H9 (cell line): ENCODE results near the gene KIAA1671. TPM values are rescaled to one million over a fixed set of nuclear protein-coding genes. Genes with fewer than 3 reads are reported as not detected.

Source experiments
- DNase-seq: peaks from one replicate; pipeline ENCODE4 v3.0.0-alpha.2; 2017
- H2AFZ ChIP-seq: one replicate; pipeline ENCODE4 v1.6.1; 2013; ENCODE audit warnings: mild to moderate bottlenecking, low read length, control low read depth, moderate library complexity
- H2AK5ac ChIP-seq: 2 replicates; pipeline ENCODE4 v1.6.1; 2013; ENCODE audit warnings: low read length, control low read depth, mixed read lengths; ENCODE audit not compliant: insufficient read length
- H2BK120ac ChIP-seq: one replicate; pipeline ENCODE4 v1.6.1; 2013; ENCODE audit warnings: low read depth, mild to moderate bottlenecking, low read length, control low read depth, inconsistent platforms; ENCODE audit not compliant: poor library complexity, severe bottlenecking
- H2BK12ac ChIP-seq: 2 replicates; pipeline ENCODE4 v1.6.1; 2013; ENCODE audit warnings: low read length, control low read depth, mixed read lengths, low read depth; ENCODE audit not compliant: insufficient read length
- H2BK15ac ChIP-seq: 2 replicates; pipeline ENCODE4 v1.6.1; 2013; ENCODE audit warnings: low read depth, low read length, control low read depth
- H2BK20ac ChIP-seq: one replicate; pipeline ENCODE4 v1.6.1; 2013; ENCODE audit warnings: low read depth, mild to moderate bottlenecking, low read length, control low read depth, inconsistent platforms; ENCODE audit not compliant: poor library complexity, severe bottlenecking
- H2BK5ac ChIP-seq: 2 replicates; pipeline ENCODE4 v1.6.1; 2013; ENCODE audit warnings: low read length, control low read depth, mixed read lengths; ENCODE audit not compliant: insufficient read length
- H3K14ac ChIP-seq: 2 replicates; pipeline ENCODE4 v1.6.1; 2013; ENCODE audit warnings: low read length, control low read depth; ENCODE audit not compliant: insufficient read depth
- H3K18ac ChIP-seq: 2 replicates; pipeline ENCODE4 v1.6.1; 2013; ENCODE audit warnings: low read depth, mild to moderate bottlenecking, mixed read lengths, low read length, control low read depth; ENCODE audit not compliant: insufficient read length
- H3K23ac ChIP-seq: 2 replicates; pipeline ENCODE4 v1.6.1; 2013; ENCODE audit warnings: low read length, control low read depth, mixed read lengths, low read depth; ENCODE audit not compliant: insufficient read length
- H3K23me2 ChIP-seq: 2 replicates; pipeline ENCODE4 v1.6.1; 2013; ENCODE audit warnings: low read depth, mild to moderate bottlenecking, mixed read lengths, low read length, control low read depth; ENCODE audit not compliant: insufficient read length, poor library complexity, severe bottlenecking
- H3K27ac ChIP-seq: 2 replicates; pipeline ENCODE4 v1.5.1; 2013; ENCODE audit warnings: low read length, control low read depth, mixed read lengths, low read depth; ENCODE audit not compliant: insufficient read length
- H3K27me3 ChIP-seq: 2 replicates; pipeline ENCODE4 v1.6.1; 2013; ENCODE audit warnings: low read length, control low read depth, inconsistent platforms; ENCODE audit not compliant: insufficient read depth
- H3K4ac ChIP-seq: 2 replicates; pipeline ENCODE4 v1.6.1; 2013; ENCODE audit warnings: low read depth, mild to moderate bottlenecking, control low read depth, inconsistent platforms, low read length, moderate library complexity
- H3K4me1 ChIP-seq: 2 replicates; pipeline ENCODE4 v1.6.1; 2013; ENCODE audit warnings: low read length, control low read depth, inconsistent platforms; ENCODE audit not compliant: insufficient read depth
- H3K4me2 ChIP-seq: 2 replicates; pipeline ENCODE4 v1.6.1; 2013; ENCODE audit warnings: low read length, control low read depth, mixed read lengths; ENCODE audit not compliant: insufficient read length, insufficient read depth
- H3K56ac ChIP-seq: 2 replicates; pipeline ENCODE4 v1.6.1; 2013; ENCODE audit warnings: low read depth, mild to moderate bottlenecking, mixed read lengths, low read length, control low read depth; ENCODE audit not compliant: insufficient read length
- H3K79me1 ChIP-seq: 2 replicates; pipeline ENCODE4 v1.6.1; 2013; ENCODE audit warnings: low read depth, mild to moderate bottlenecking, moderate library complexity, low read length, control low read depth, inconsistent platforms; ENCODE audit not compliant: insufficient read depth, poor library complexity, severe bottlenecking
- H3K79me2 ChIP-seq: 2 replicates; pipeline ENCODE4 v1.6.1; 2013; ENCODE audit warnings: low read length, control low read depth, inconsistent platforms; ENCODE audit not compliant: insufficient read depth
- H3K9ac ChIP-seq: 2 replicates; pipeline ENCODE4 v1.6.1; 2013; ENCODE audit warnings: low read length, control low read depth, mixed read lengths; ENCODE audit not compliant: insufficient read length; ENCODE audit errors: extremely low read depth
- H3K9me3 ChIP-seq: one replicate; pipeline ENCODE4 v1.6.1; 2013; ENCODE audit warnings: low read depth, low read length, inconsistent platforms; ENCODE audit not compliant: control insufficient read depth
- H3T11ph ChIP-seq: one replicate; pipeline ENCODE4 v1.6.1; 2013; ENCODE audit warnings: mild to moderate bottlenecking, low read length, control low read depth, inconsistent platforms
- H4K20me1 ChIP-seq: one replicate; pipeline ENCODE4 v1.6.1; 2013; ENCODE audit not compliant: control insufficient read depth, insufficient read length, insufficient read depth
- H4K5ac ChIP-seq: 2 replicates; pipeline ENCODE4 v1.6.1; 2013; ENCODE audit warnings: low read depth, mild to moderate bottlenecking, mixed read lengths, low read length, control low read depth; ENCODE audit not compliant: insufficient read length
- H4K8ac ChIP-seq: replicated peaks from 2 replicates; pipeline ENCODE4 v1.6.1; 2013; ENCODE audit warnings: low read length, control low read depth, mixed read lengths, low read depth; ENCODE audit not compliant: insufficient read length
- H4K91ac ChIP-seq: 2 replicates; pipeline ENCODE4 v1.6.1; 2013; ENCODE audit warnings: low read depth, mild to moderate bottlenecking, moderate library complexity, mixed read lengths, low read length, control low read depth; ENCODE audit not compliant: insufficient read length
- H3K27ac Mint-ChIP-seq, 3 experiments: 2 replicates in 2 of 3; 3 replicates in 1 of 3; pipeline ENCODE4 v1.8.0; 2020 to 2021; ENCODE audit warnings: mixed read lengths in 3 of 3, mild to moderate bottlenecking in 1 of 3, moderate library complexity in 1 of 3
- H3K27me3 Mint-ChIP-seq: 2 replicates; pipeline ENCODE4 v1.8.0; 2021; ENCODE audit warnings: low read depth, mild to moderate bottlenecking, moderate library complexity, mixed read lengths
- H3K36me3 Mint-ChIP-seq, 3 experiments: 2 replicates in 2 of 3; 3 replicates in 1 of 3; pipeline ENCODE4 v1.8.0; 2020 to 2021; ENCODE audit warnings: low read depth in 3 of 3, mixed read lengths in 3 of 3; ENCODE audit not compliant: insufficient read depth in 1 of 3
- H3K4me1 Mint-ChIP-seq, 2 experiments: 2 replicates each; pipeline ENCODE4 v1.8.0; 2020; ENCODE audit warnings: mixed read lengths in 2 of 2
- H3K4me3 Mint-ChIP-seq, 2 experiments: 2 replicates in 1 of 2; 3 replicates in 1 of 2; pipeline ENCODE4 v1.8.0; 2020 to 2021; ENCODE audit warnings: mild to moderate bottlenecking in 2 of 2, mixed read lengths in 2 of 2, moderate library complexity in 1 of 2
- H3K9me3 Mint-ChIP-seq, 2 experiments: 2 replicates in 1 of 2; 3 replicates in 1 of 2; pipeline ENCODE4 v1.8.0; 2020; ENCODE audit warnings: mild to moderate bottlenecking in 2 of 2, mixed read lengths in 2 of 2, moderate library complexity in 1 of 2
- CTCF ChIP-seq: fragments of 200-600 bp; sonication (generic); conservative IDR thresholded peaks from 3 replicates; pipeline ENCODE4 v1.8.0; 2021; ENCODE audit warnings: antibody characterized with exemption, mild to moderate bottlenecking
- WGBS: extraction: QIAGEN DNeasy Blood & Tissue Kit; methylation state at CpG from one replicate; pipeline ENCODE4 v1.1.7; 2013; ENCODE audit warnings: missing lambda C conversion rate, low lambda C conversion rate, mixed read lengths; ENCODE audit not compliant: insufficient read length; ENCODE audit errors: extremely low coverage; 5-methylcytosine and 5-hydroxymethylcytosine counted together
- total RNA-seq: library from RNA; stranded (reverse); gene quantifications from 2 replicates; pipeline ENCODE4 v1.2.1, GENCODE V29; 2021

Gene KIAA1671
- total RNA-seq, 1 experiment from 2014 or later: 22.6 TPM

GRCh38 chr22:25076336-25076735, 123.8 kb downstream of the KIAA1671 start:
- Histone ChIP-seq H3K23me2 (no peaks in the 10 kb centered on the region), H4K20me1 (no peaks in the 10 kb centered on the region), H3T11ph (no peak overlapping the region), H2BK12ac (no peak overlapping the region), H3K4ac (no peak overlapping the region), H2AFZ (no peak overlapping the region), H3K4me1 (no peaks in the 10 kb centered on the region), H4K91ac (no peak overlapping the region), H2BK15ac (no peak overlapping the region), H2BK120ac (no peak overlapping the region), H3K23ac (no peak overlapping the region), H3K9ac (no peak overlapping the region), H3K56ac (no peak overlapping the region), H3K4me2 (no peak overlapping the region), H2BK20ac (no peak overlapping the region), H2AK5ac (no peak overlapping the region), H3K14ac (no peak overlapping the region), H3K79me1 (no peaks in the 10 kb centered on the region), H3K18ac (no peak overlapping the region), H2BK5ac (no peak overlapping the region), H3K27me3 (no peaks in the 10 kb centered on the region), H4K5ac (no peak overlapping the region), H4K8ac (no peak overlapping the region), H3K27ac (no peak overlapping the region), H3K9me3 (no peaks in the 10 kb centered on the region), H3K79me2 (no peaks in the 10 kb centered on the region)
- H3K4me1 Mint-ChIP-seq: no peaks in the 10 kb centered on the region
- no peak overlapping the region for H3K4me3 Mint-ChIP-seq
- no peak for TF ChIP-seq CTCF
- H3K36me3 Mint-ChIP-seq: no peaks in the 10 kb centered on the region
- H3K9me3 Mint-ChIP-seq: no peaks in the 10 kb centered on the region
- no peak for DNase-seq
- no peaks in the 10 kb centered on the region for H3K27me3 Mint-ChIP-seq
- H3K27ac Mint-ChIP-seq: 0 out of 7 replicates have a peak overlapping the region, but pooled peaks of 1 of the 3 experiments have one; percentile 9
- WGBS: no CpG with 5 or more reads among the region's 4 CpGs
